Omental fat pad (tissue), 4 donors: ENCODE results near the gene DLG2. TPM values are rescaled to one million over a fixed set of nuclear protein-coding genes. Genes with fewer than 3 reads are reported as not detected.
"Not testable (repeated sequence)": the region's sequence is repeated elsewhere in the genome, so short reads cannot be mapped to it uniquely, and the experiment has no call there.

Experiments
- ATAC-seq: fragments of 150-250 bp; one replicate; pipeline ENCODE4 v1.9.1; 2016; ENCODE audit warnings: mild to moderate bottlenecking, moderate library complexity; ENCODE audit not compliant: low FRiP score
- DNase-seq: peaks from one replicate; pipeline ENCODE4 v3.0.0-alpha.2; 2019; ENCODE audit warnings: low spot score
- CTCF ChIP-seq, 3 donors: fragments of 450-650 bp; IDR thresholded peaks; one replicate each; pipeline ENCODE4 v1.5.1; 2016 to 2017; ENCODE audit warnings: antibody characterized with exemption in 3 of 3, mild to moderate bottlenecking in 3 of 3, moderate library complexity in 2 of 3
- total RNA-seq, 4 donors: library from RNA; depleted of rRNA; stranded (reverse); fragments of >200 nt; gene quantifications; one replicate each; pipeline ENCODE4 v1.1.0, GENCODE V29; 2016

The DLG2 gene
- total RNA-seq, 4 donors from 2014 or later, result 4.8 to 13.2 (median 8.1) TPM

GRCh38 chr11:85407648-85408047 lies 219.5 kb downstream of the DLG2 start:
- ATAC-seq (no peak), DNase-seq (no peak)
- no peak for TF ChIP-seq CTCF (IDR thresholded peaks at IDR 0.05)

GRCh38 chr11:85406841-85407240 lies 220.3 kb downstream of the DLG2 start:
- DNase-seq (no peak), ATAC-seq (no peak)
- TF ChIP-seq CTCF (IDR thresholded peaks at IDR 0.05), result no peak

GRCh38 chr11:85406316-85406715 lies 220.8 kb downstream of the DLG2 start:
- DNase-seq (no peak), ATAC-seq (no peak)
- TF ChIP-seq CTCF (IDR thresholded peaks at IDR 0.05), result no peak

GRCh38 chr11:85395515-85396055 lies 231.6 kb downstream of the DLG2 start:
- not testable (repeated sequence) for ATAC-seq

GRCh38 chr11:85394283-85394682 lies 232.9 kb downstream of the DLG2 start:
- ATAC-seq (no peak), DNase-seq (no peak)
- TF ChIP-seq CTCF (IDR thresholded peaks at IDR 0.05), result no peak

More at GRCh38 chr11:85395515-85396055, 231.6 kb downstream of the DLG2 start:
- not testable (repeated sequence) for DNase-seq

GRCh38 chr11:85391141-85391540 lies 236.0 kb downstream of the DLG2 start:
- TF ChIP-seq CTCF (IDR thresholded peaks at IDR 0.05), result no peak
- DNase-seq, result no peak
- ATAC-seq, result no peak

- TF ChIP-seq CTCF (IDR thresholded peaks at IDR 0.05), result no peak
- no peak for ATAC-seq
- DNase-seq, result no peak
Measured at GRCh38 chr11:85385547-85385946, 241.6 kb downstream of the DLG2 start.

- no peak for TF ChIP-seq CTCF (IDR thresholded peaks at IDR 0.05)
- ATAC-seq (no peak), DNase-seq (no peak)
Measured at GRCh38 chr11:85385111-85385510, 242.0 kb downstream of the DLG2 start.
